Transverse colon (tissue), 4 donors: ENCODE data around the gene FGD4. TPM values are rescaled to one million over a fixed set of nuclear protein-coding genes. Genes with fewer than 3 reads are reported as not detected.
"Not testable (repeated sequence)": the region's sequence is repeated elsewhere in the genome, so short reads cannot be mapped to it uniquely, and the experiment has no call there.

Experiments
- DNase-seq: peaks from one replicate; pipeline ENCODE4 v3.0.0-alpha.2; 2019
- H3K27ac ChIP-seq, 4 donors: fragments of 200-600 bp; sonication (generic); 2 replicates each; pipeline ENCODE4 v1.5.1; 2016 to 2018; ENCODE audit warnings: inconsistent platforms in 4 of 4
- H3K27me3 ChIP-seq: fragments of 200-600 bp; sonication (generic); 2 replicates; pipeline ENCODE4 v1.5.1; 2017; ENCODE audit warnings: inconsistent platforms
- H3K36me3 ChIP-seq, 4 donors: fragments of 200-600 bp; sonication (generic); 2 replicates each; pipeline ENCODE4 v1.5.1; 2017 to 2019; ENCODE audit warnings: inconsistent platforms in 4 of 4
- H3K4me1 ChIP-seq, 4 donors: fragments of 200-600 bp; sonication (generic); 2 replicates each; pipeline ENCODE4 v1.5.1; 2017 to 2020; ENCODE audit warnings: inconsistent platforms in 4 of 4
- H3K4me3 ChIP-seq, 4 donors: fragments of 200-600 bp; sonication (generic); 1 replicate in 1 of 4; 2 replicates in 3 of 4; pipeline versions ENCODE4 v1.5.1 to v1.6.1; 2017 to 2019; ENCODE audit warnings: inconsistent platforms in 4 of 4
- H3K9me3 ChIP-seq, 2 donors: fragments of 200-600 bp; sonication (generic); 2 replicates each; pipeline ENCODE4 v1.5.1; 2017 to 2019; ENCODE audit warnings: inconsistent platforms in 2 of 2
- CTCF ChIP-seq, 5 experiments: fragments of 200-600 bp in 3 of 5; fragments of 450-650 bp in 2 of 5; sonication (generic) in 3 of 5; IDR thresholded peaks; 1 replicate in 2 of 5; 2 replicates in 3 of 5; pipeline ENCODE4 v1.5.1; 2016 to 2017; ENCODE audit warnings: antibody characterized with exemption in 5 of 5, inconsistent platforms in 3 of 5, mild to moderate bottlenecking in 2 of 5, moderate library complexity in 1 of 5
- EP300 ChIP-seq: sonication (generic); formaldehyde crosslinking; IDR thresholded peaks from one replicate; pipeline ENCODE4 v1.6.1; 2017; ENCODE audit warnings: antibody characterized with exemption, low read depth
- POLR2A ChIP-seq: fragments of 450-650 bp; IDR thresholded peaks from one replicate; pipeline ENCODE4 v1.6.1; 2016; ENCODE audit warnings: antibody characterized with exemption, mild to moderate bottlenecking, moderate library complexity
- POLR2AphosphoS5 ChIP-seq, 3 donors: sonication (generic); formaldehyde crosslinking; IDR thresholded peaks; one replicate each; pipeline ENCODE4 v1.6.1; 2016; ENCODE audit warnings: antibody characterized with exemption in 3 of 3
- WGBS, 2 donors: methylation state at CpG; one replicate each; pipeline ENCODE4 v1.1.5; 2018; ENCODE audit warnings: low coverage in 1 of 2; 5-methylcytosine and 5-hydroxymethylcytosine counted together
- in situ Hi-C, 4 donors: fragments of 200-750 bp; cut with MboI; loops; one replicate each; pipeline versions ENCODE4 v1.15.0 to v1.15.1; 2017; ENCODE audit warnings: low sequenced_read_pairs in 3 of 4, low pct_ligation_motif_present in 1 of 4, low pct_unique_long_range_greater_than_20kb in 1 of 4
- intact Hi-C: fragments of 100-400 bp; cut with DNase I; formaldehyde crosslinking; loops from one replicate; pipeline ENCODE4 v1.15.1; 2023; ENCODE audit warnings: low total_unique reads
- total RNA-seq, 4 donors: library from RNA; depleted of rRNA; stranded (reverse); fragments of >200 nt; gene quantifications; one replicate each; pipeline ENCODE4 v1.1.0, GENCODE V29; 2016

FGD4 gene
- total RNA-seq, 4 donors from 2014 or later = 80.2 to 132 (median 98.2) TPM

- Histone ChIP-seq H3K4me1 (peaks cover 0 to 36% (median 5%) of the 10 kb centered on the region in 4 donors), H3K27me3 (no peaks in the 10 kb centered on the region), H3K9me3 (no peaks in the 10 kb centered on the region), H3K27ac (peak overlapping the region; percentile 8 to 61 (median 48)), H3K4me3 (no peak overlapping the region), H3K36me3 (no peaks in the 10 kb centered on the region)
- TF ChIP-seq POLR2AphosphoS5 (IDR thresholded peaks at IDR 0.05) (peak in 1 of 3 donors; percentile 48), POLR2A (no peak), EP300 (no peak), CTCF (IDR thresholded peaks at IDR 0.05) (no peak)
- in situ Hi-C loops (loop anchor here in 1 of 4 donors (25.0 kb wide), 1 partner anchor 97 kb away; no protein-coding TSS in a partner anchor), intact Hi-C loops (no loop called here)
- DNase-seq = no peak
- WGBS, 2 donors = 50 to 86% methylated on average over 1 of the region's 1 CpG
Observed at GRCh38 chr12:32558903-32559302, 159.5 kb downstream of the FGD4 start.

GRCh38 chr12:32559434-32559833 lies 160.1 kb downstream of the FGD4 start:
- H3K36me3 ChIP-seq = no peaks in the 10 kb centered on the region
- H3K4me3 ChIP-seq = no peak overlapping the region
- WGBS, 2 donors = 53 to 55% methylated on average over 3 of the region's 3 CpGs
- no peak for DNase-seq
- TF ChIP-seq EP300 = no peak
- peak in 1 of 3 donors; percentile 2 for TF ChIP-seq POLR2AphosphoS5 (IDR thresholded peaks at IDR 0.05)
- intact Hi-C loops (no loop called here), in situ Hi-C loops (loop anchor here in 1 of 4 donors (25.0 kb wide), 1 partner anchor 97 kb away; no protein-coding TSS in a partner anchor)
- peak overlapping the region; percentile 8 to 61 (median 48) for H3K27ac ChIP-seq
- H3K9me3 ChIP-seq = no peaks in the 10 kb centered on the region
- H3K27me3 ChIP-seq = no peaks in the 10 kb centered on the region
- peaks cover 0 to 36% (median 5%) of the 10 kb centered on the region in 4 donors for H3K4me1 ChIP-seq

- peaks cover 0 to 36% (median 5%) of the 10 kb centered on the region in 4 donors for H3K4me1 ChIP-seq
- H3K27me3 ChIP-seq = no peaks in the 10 kb centered on the region
- no peaks in the 10 kb centered on the region for H3K9me3 ChIP-seq
- WGBS, 2 donors = 94 to 97% methylated on average over 4 of the region's 4 CpGs
- TF ChIP-seq POLR2A = no peak
- no peak for TF ChIP-seq CTCF (IDR thresholded peaks at IDR 0.05)
- TF ChIP-seq POLR2AphosphoS5 (IDR thresholded peaks at IDR 0.05) = no peak
- TF ChIP-seq EP300 = no peak
- no peak overlapping the region for H3K4me3 ChIP-seq
- in situ Hi-C loops (loop anchor here in 1 of 4 donors (25.0 kb wide), 1 partner anchor 98 kb away; no protein-coding TSS in a partner anchor), intact Hi-C loops (no loop called here)
- no peaks in the 10 kb centered on the region for H3K36me3 ChIP-seq
- DNase-seq = no peak
- H3K27ac ChIP-seq = peak overlapping the region; percentile 8 to 61 (median 48)
Observed at GRCh38 chr12:32560520-32560919, 161.2 kb downstream of the FGD4 start.

GRCh38 chr12:32561931-32562341 lies 162.6 kb downstream of the FGD4 start:
- no peak for DNase-seq
- Histone ChIP-seq H3K36me3 (no peaks in the 10 kb centered on the region), H3K27ac (peak overlapping the region in 3 of 4 donors; percentile 15 to 55 (median 49)), H3K27me3 (no peaks in the 10 kb centered on the region), H3K4me3 (no peak overlapping the region), H3K9me3 (no peaks in the 10 kb centered on the region), H3K4me1 (peaks cover 0 to 46% (median 10%) of the 10 kb centered on the region in 4 donors)
- intact Hi-C loops = no loop called here
- TF ChIP-seq CTCF (IDR thresholded peaks at IDR 0.05) = no peak
- no peak for TF ChIP-seq POLR2AphosphoS5 (IDR thresholded peaks at IDR 0.05)
- no peak for TF ChIP-seq EP300
- in situ Hi-C loops = loop anchor here in 1 of 4 donors (25.0 kb wide), 1 partner anchor 100 kb away; no protein-coding TSS in a partner anchor
- 76 to 87% methylated on average over 7 to 11 of the region's 11 CpGs for WGBS, 2 donors

GRCh38 chr12:32562413-32562812 lies 163.1 kb downstream of the FGD4 start:
- Histone ChIP-seq H3K4me1 (peaks cover 0 to 51% (median 11%) of the 10 kb centered on the region in 4 donors), H3K27ac (peak overlapping the region in 2 of 4 donors; percentile 15 to 55)
- 64% methylated on average over 5 of the region's 6 CpGs; no CpG with 5 or more reads in 1 of the 2 donors for WGBS, 2 donors
- in situ Hi-C loops = loop anchor here in 1 of 4 donors (25.0 kb wide), 1 partner anchor 100 kb away; no protein-coding TSS in a partner anchor
- H3K4me3 ChIP-seq, H3K36me3 ChIP-seq, H3K27me3 ChIP-seq, H3K9me3 ChIP-seq, DNase-seq, intact Hi-C loops: not testable (repeated sequence)
